Heart right ventricle (tissue), 16 donors: ENCODE results near the gene FAM228A. TPM values are rescaled to one million over a fixed set of nuclear protein-coding genes. Genes with fewer than 3 reads are reported as not detected.
"Not testable (repeated sequence)": the region's sequence is repeated elsewhere in the genome, so short reads cannot be mapped to it uniquely, and the experiment has no call there.

ENCODE experiments used
- ATAC-seq, 8 donors: fragments of 200-7000 bp; cut with Tn5 transposase; one replicate each; pipeline ENCODE4 v1.9.1; 2020; ENCODE audit warnings: mild to moderate bottlenecking in 8 of 8, moderate library complexity in 8 of 8, moderate number of reproducible peaks in 1 of 8
- DNase-seq, 2 donors: peaks; one replicate each; pipeline ENCODE4 v3.0.0-alpha.2; 2020
- H3K27ac ChIP-seq, 10 donors: fragments of 200-600 bp; sonication (generic) in 2 of 10; one replicate each; pipeline versions ENCODE4 v1.5.0 to v1.8.0; 2020 to 2022; ENCODE audit warnings: mild to moderate bottlenecking in 3 of 10
- H3K27me3 ChIP-seq, 7 donors: fragments of 200-600 bp; one replicate each; pipeline ENCODE4 v1.8.0; 2021 to 2022; ENCODE audit warnings: mild to moderate bottlenecking in 2 of 7
- H3K36me3 ChIP-seq, 9 donors: fragments of 200-600 bp; sonication (generic) in 1 of 9; one replicate each; pipeline versions ENCODE4 v1.5.0 to v1.8.0; 2020 to 2022; ENCODE audit warnings: mild to moderate bottlenecking in 2 of 9
- H3K4me1 ChIP-seq, 9 donors: fragments of 200-600 bp; sonication (generic) in 1 of 9; one replicate each; pipeline versions ENCODE4 v1.5.0 to v1.8.0; 2020 to 2022; ENCODE audit warnings: mild to moderate bottlenecking in 4 of 9
- H3K4me3 ChIP-seq, 10 donors: fragments of 200-600 bp; sonication (generic) in 2 of 10; one replicate each; pipeline versions ENCODE4 v1.5.0 to v1.8.0; 2020 to 2022; ENCODE audit warnings: mild to moderate bottlenecking in 7 of 10, moderate library complexity in 2 of 10
- H3K9me3 ChIP-seq, 11 donors: fragments of 200-600 bp in 10 of 11; sonication (generic) in 2 of 11; one replicate each; pipeline versions ENCODE4 v1.5.0 to v1.8.0; 2013 to 2022; ENCODE audit warnings: mild to moderate bottlenecking in 2 of 11, control low read depth in 1 of 11, moderate library complexity in 1 of 11
- WGBS, 2 donors: extraction: QIAGEN DNeasy Blood & Tissue Kit; methylation state at CpG; one replicate each; pipeline ENCODE4 v1.1.7; 2013; ENCODE audit warnings: inconsistent platforms in 1 of 2; 5-methylcytosine and 5-hydroxymethylcytosine counted together
- intact Hi-C, 10 donors: fragments of 100-400 bp; cut with DNase I; formaldehyde crosslinking; loops; one replicate each; pipeline versions ENCODE4 v1.11.1 to v1.14.2; 2022
- long read RNA-seq, 3 donors: library from polyadenylated mRNA; unstranded; transcript quantifications; one replicate each; pipeline ENCODE4 v2.0.0, GENCODE V29; 2020 to 2021
- polyA plus RNA-seq, 2 donors: library from polyadenylated mRNA; stranded (reverse); fragments of 200-250 nt; gene quantifications; one replicate each; pipeline ENCODE4 v1.2.3, GENCODE V29; 2013
- total RNA-seq, 10 donors: library from RNA; stranded (reverse); fragmentation: NEBNext Ultra II Directional in 3 of 10; extraction: Animal tissue kit (Norgen Biotek cat#: 25700) in 3 of 10; gene quantifications; one replicate each; pipeline versions ENCODE4 v1.2.1 to v1.2.4, GENCODE V29; 2021 to 2023
- TF ChIP-seq, protein P1 (sequence below), 9 donors: fragments of 200-600 bp; sonication (generic) in 2 of 9; IDR thresholded peaks; one replicate each; pipeline versions ENCODE4 v1.5.0 to v1.8.0; 2021 to 2022; ENCODE audit warnings: antibody characterized with exemption in 9 of 9, mild to moderate bottlenecking in 5 of 9, moderate library complexity in 1 of 9
- donor health status: Arrhythmogenic right ventricular cardiomyopathy.
- donor health status: ischemic (EF 13 %, LVEDD 7.1; RV severe dilation, severe dysfunction).
- donor health status: healthy with polysubstance abuse.
- donor health status: DM: no; HTN: yes; CAD: no.
- donor health status: DM: no; HTN: no; CAD: no.
- donor health status: ischemic (EF 25% LVEDD 6.9; RV normal size, moderate dysfunction).
- donor health status: ischemic (EF 25% LVEDD 5.7; RV mildly dilated, moderate dysfunction).
- donor health status: healthy.
- donor health status: DM: yes; HTN: yes; CAD: no.
- donor health status: Ischemic cardiomyopathy.
- donor health status: ischemic (EF 35%, LVEDD 5.7; RV mildly dilated, moderate dysfunction).
- donor health status: nonischemic (EF 11% LVEDD 7.7; RV severe dilation, severe dysfunction).
- donor health status: DM: yes; HTN: yes; CAD: no.
- donor health status: PGD.
- donor health status: ischemic (EF 29% LVEDD 5.4; RV normal size, mild dysfunction).
- donor health status: nonischemic (EF 23%, LVEDD 6.1; RV moderate dilation, normal function).

The FAM228A gene
- total RNA-seq (1 to 10 TPM in 2 of 10 donors, under 1 TPM in 7, not detected in 1; 0.25 to 4.1 (median 0.41) TPM), polyA plus RNA-seq (1 to 10 TPM in 1 of 2 donors, under 1 TPM in 1; 0.29 to 1.3 TPM)
- long read RNA-seq, donor 1, partial matches to known transcripts: 0 of 5 reads
- long read RNA-seq, donor 1, other reads (novel, unspliced or antisense): 4 of 5 reads
- long read RNA-seq, donor 2: 0 reads
- long read RNA-seq, donor 3, partial matches to known transcripts: 0 of 1 reads
- long read RNA-seq, donor 3, other reads (novel, unspliced or antisense): 0 of 1 reads

GRCh38 chr2:24174851-24175277, at the start of gene FAM228A:
Gene FAM228A (plus strand): TSS chr2:24175053. CDS start chr2:24175481, 428 bp downstream.
- 20 to 29% methylated on average over 30 to 46 of the region's 46 CpGs for WGBS, 2 donors
- Histone ChIP-seq H3K27ac (peak within 1 kb of the TSS in 3 of 10 donors; percentile 15 to 76 (median 24)), H3K9me3 (peaks cover 0 to 10% (median 0%) of the 10 kb centered on the region in 11 donors), H3K27me3 (peaks cover 0 to 19% (median 7%) of the 10 kb centered on the region in 7 donors), H3K4me1 (no peaks in the 10 kb centered on the region), H3K4me3 (peak within 1 kb of the TSS in 7 of 10 donors; percentile 3 to 37 (median 26)), H3K36me3 (no peaks in the 10 kb centered on the region)
- ATAC-seq (peak in 3 of 8 donors; percentile 38 to 55 (median 48)), DNase-seq (peak in 1 of 2 donors; percentile 35)
- TF ChIP-seq, protein P1, sequence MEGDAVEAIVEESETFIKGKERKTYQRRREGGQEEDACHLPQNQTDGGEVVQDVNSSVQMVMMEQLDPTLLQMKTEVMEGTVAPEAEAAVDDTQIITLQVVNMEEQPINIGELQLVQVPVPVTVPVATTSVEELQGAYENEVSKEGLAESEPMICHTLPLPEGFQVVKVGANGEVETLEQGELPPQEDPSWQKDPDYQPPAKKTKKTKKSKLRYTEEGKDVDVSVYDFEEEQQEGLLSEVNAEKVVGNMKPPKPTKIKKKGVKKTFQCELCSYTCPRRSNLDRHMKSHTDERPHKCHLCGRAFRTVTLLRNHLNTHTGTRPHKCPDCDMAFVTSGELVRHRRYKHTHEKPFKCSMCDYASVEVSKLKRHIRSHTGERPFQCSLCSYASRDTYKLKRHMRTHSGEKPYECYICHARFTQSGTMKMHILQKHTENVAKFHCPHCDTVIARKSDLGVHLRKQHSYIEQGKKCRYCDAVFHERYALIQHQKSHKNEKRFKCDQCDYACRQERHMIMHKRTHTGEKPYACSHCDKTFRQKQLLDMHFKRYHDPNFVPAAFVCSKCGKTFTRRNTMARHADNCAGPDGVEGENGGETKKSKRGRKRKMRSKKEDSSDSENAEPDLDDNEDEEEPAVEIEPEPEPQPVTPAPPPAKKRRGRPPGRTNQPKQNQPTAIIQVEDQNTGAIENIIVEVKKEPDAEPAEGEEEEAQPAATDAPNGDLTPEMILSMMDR (IDR thresholded peaks at IDR 0.05): no peak
- intact Hi-C loops: no loop called here

GRCh38 chr2:24125956-24126355, 48.9 kb upstream of the FAM228A start:
- ATAC-seq (no peak), DNase-seq (no peak)
- intact Hi-C loops: no loop called here
- H3K4me1 ChIP-seq: peaks cover 0 to 24% (median 14%) of the 10 kb centered on the region in 9 donors
- 38 to 39% methylated on average over 1 of the region's 1 CpG for whole genome bisulfite sequencing, 2 donors
- TF ChIP-seq, protein P1 (IDR thresholded peaks at IDR 0.05): no peak
- H3K27ac ChIP-seq: no peak overlapping the region
- H3K4me3 ChIP-seq: no peak overlapping the region
- H3K27me3 ChIP-seq: no peaks in the 10 kb centered on the region
- no peaks in the 10 kb centered on the region for H3K36me3 ChIP-seq
- H3K9me3 ChIP-seq: no peaks in the 10 kb centered on the region

DNA sequence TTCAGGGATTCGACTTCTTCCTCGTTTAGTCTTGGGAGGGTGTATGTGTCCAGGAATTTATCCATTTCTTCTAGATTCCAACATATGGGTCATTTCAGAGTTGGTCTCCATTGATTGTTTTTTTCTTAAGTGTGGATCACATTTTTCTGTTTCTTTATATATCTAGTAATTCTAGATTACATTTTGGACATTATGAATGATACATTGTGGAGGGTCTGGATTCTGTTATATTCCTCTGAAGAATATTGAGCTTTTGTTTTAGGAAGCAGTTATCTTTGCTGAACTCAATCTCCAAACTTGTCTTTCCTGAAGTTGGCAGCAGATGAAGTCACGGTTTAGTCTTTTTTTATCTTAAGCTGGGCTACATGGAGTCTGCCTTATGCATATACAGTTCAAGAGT, 42.3 kb upstream of the FAM228A start:
- peaks cover 0 to 10% (median 0%) of the 10 kb centered on the region in 9 donors for H3K4me1 ChIP-seq
- no peak overlapping the region for H3K4me3 ChIP-seq
- TF ChIP-seq, protein P1 (IDR thresholded peaks at IDR 0.05): no peak
- peaks cover 0 to 12% (median 0%) of the 10 kb centered on the region in 9 donors for H3K36me3 ChIP-seq
- ATAC-seq (no peak), DNase-seq (no peak)
- WGBS, 2 donors: 96 to 99% methylated on average over 3 of the region's 3 CpGs
- H3K27ac ChIP-seq: no peak overlapping the region
- intact Hi-C loops: no loop called here
- no peaks in the 10 kb centered on the region for H3K27me3 ChIP-seq
- peaks cover 0 to 16% (median 6%) of the 10 kb centered on the region in 11 donors for H3K9me3 ChIP-seq

GRCh38 chr2:24140305-24140704, 34.5 kb upstream of the FAM228A start:
- H3K27ac ChIP-seq, DNase-seq, H3K4me1 ChIP-seq, ATAC-seq, intact Hi-C loops, H3K4me3 ChIP-seq, H3K9me3 ChIP-seq, H3K27me3 ChIP-seq: not testable (repeated sequence)
- peaks cover 0 to 64% (median 3%) of the 10 kb centered on the region in 9 donors for H3K36me3 ChIP-seq
- 96 to 97% methylated on average over 5 of the region's 5 CpGs for WGBS, 2 donors

DNA sequence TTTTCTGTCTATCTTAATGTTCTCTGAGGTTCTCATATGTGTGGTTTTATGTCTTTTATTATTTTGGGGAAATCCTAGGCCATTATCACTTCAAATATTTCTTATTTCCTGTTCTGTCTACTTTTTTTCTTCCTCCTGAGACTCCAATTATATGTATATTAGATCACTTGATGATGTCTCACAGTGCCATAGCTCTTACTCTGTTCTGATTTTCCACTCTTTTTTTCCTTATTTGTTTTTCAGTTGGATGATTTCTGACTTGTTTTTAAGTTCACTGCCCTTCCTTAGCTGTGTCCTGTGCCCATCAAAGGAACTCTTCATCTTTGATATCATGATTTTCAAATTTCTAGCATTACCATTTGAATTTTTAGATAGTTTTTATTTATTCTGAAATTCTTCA, 27.5 kb upstream of the FAM228A start:
- Histone ChIP-seq H3K4me1 (no peaks in the 10 kb centered on the region), H3K9me3 (peaks cover 0 to 22% (median 10%) of the 10 kb centered on the region in 11 donors), H3K4me3 (no peak overlapping the region), H3K27ac (no peak overlapping the region), H3K36me3 (peaks cover 0 to 77% (median 15%) of the 10 kb centered on the region in 9 donors), H3K27me3 (no peaks in the 10 kb centered on the region)
- ATAC-seq: no peak
- DNase-seq: no peak
- TF ChIP-seq, protein P1 (IDR thresholded peaks at IDR 0.05): no peak
- intact Hi-C loops: no loop called here
